WTC11 (cell line): ENCODE measurements around the gene CSNK1G3. TPM values are rescaled to one million over a fixed set of nuclear protein-coding genes. Genes with fewer than 3 reads are reported as not detected.

Experiments
- ATAC-seq: fragments of 200-7000 bp; cut with Tn5 transposase; 2 replicates; pipeline ENCODE4 v1.10.0; 2021; ENCODE audit warnings: mild to moderate bottlenecking, moderate library complexity
- CTCF ChIA-PET: fragments of 300-600 bp; sonication (Branson Sonifier 250); formaldehyde crosslinking; loops from one replicate; lab custom pipeline; 2021; ENCODE audit warnings: antibody characterized with exemption; lab: Charles Lee
- POLR2A ChIA-PET: fragments of 350-600 bp; sonication (Branson Sonifier 250); formaldehyde crosslinking; loops from one replicate; lab custom pipeline; 2021; ENCODE audit warnings: antibody characterized with exemption; lab: Charles Lee
- DNase-seq: peaks from one replicate; pipeline ENCODE4 v3.0.0; 2021; ENCODE audit warnings: low spot score
- H3K27ac Mint-ChIP-seq: 2 replicates; pipeline ENCODE4 v1.8.0; 2021; ENCODE audit warnings: mixed read lengths
- H3K27me3 Mint-ChIP-seq: 2 replicates; pipeline ENCODE4 v1.8.0; 2021; ENCODE audit warnings: low read depth, mild to moderate bottlenecking, moderate library complexity, mixed read lengths
- H3K36me3 Mint-ChIP-seq: 2 replicates; pipeline ENCODE4 v1.8.0; 2021; ENCODE audit warnings: mixed read lengths
- H3K4me1 Mint-ChIP-seq: 2 replicates; pipeline ENCODE4 v1.8.0; 2022; ENCODE audit warnings: mixed read lengths
- H3K4me3 Mint-ChIP-seq: 2 replicates; pipeline ENCODE4 v1.8.0; 2021; ENCODE audit warnings: mild to moderate bottlenecking, moderate library complexity, mixed read lengths
- H3K9me3 Mint-ChIP-seq: 2 replicates; pipeline ENCODE4 v1.8.0; 2021; ENCODE audit warnings: mixed read lengths
- CBFB ChIP-seq: sonication (generic); formaldehyde crosslinking; IDR thresholded peaks from 2 replicates; pipeline ENCODE4 v1.8.1; 2022; ENCODE audit warnings: mild to moderate bottlenecking, low read depth, missing genetic modification reagents
- EMX1 ChIP-seq: fragments of 250-450 bp; sonication (Bioruptor Pico); IDR thresholded peaks from 2 replicates; pipeline ENCODE4 v1.8.0; 2021; ENCODE audit warnings: mild to moderate bottlenecking
- ESRRA ChIP-seq: sonication (generic); formaldehyde crosslinking; IDR thresholded peaks from 2 replicates; pipeline ENCODE4 v1.8.1; 2022; ENCODE audit warnings: mild to moderate bottlenecking, missing genetic modification reagents, borderline replicate concordance
- GABPB1 ChIP-seq: sonication (generic); formaldehyde crosslinking; IDR thresholded peaks from 2 replicates; pipeline ENCODE4 v1.8.1; 2023; ENCODE audit warnings: mild to moderate bottlenecking, missing genetic modification reagents
- GRHL2 ChIP-seq: fragments of 250-450 bp; sonication (Bioruptor Pico); IDR thresholded peaks from 2 replicates; pipeline ENCODE4 v1.8.0; 2022; ENCODE audit warnings: mild to moderate bottlenecking, moderate library complexity; ENCODE audit not compliant: insufficient replicate concordance, severe bottlenecking
- MYBL2 ChIP-seq: sonication (generic); formaldehyde crosslinking; IDR thresholded peaks from 2 replicates; pipeline ENCODE4 v1.8.1; 2023; ENCODE audit warnings: mild to moderate bottlenecking, moderate library complexity, missing genetic modification reagents
- OVOL2 ChIP-seq: fragments of 250-450 bp; sonication (Bioruptor Pico); IDR thresholded peaks from 2 replicates; pipeline ENCODE4 v1.9.0; 2021; ENCODE audit warnings: mild to moderate bottlenecking, borderline replicate concordance
- RORB ChIP-seq: fragments of 250-450 bp; sonication (Bioruptor Pico); IDR thresholded peaks from 2 replicates; pipeline ENCODE4 v1.9.0; 2021; ENCODE audit warnings: mild to moderate bottlenecking
- SP1 ChIP-seq: sonication (generic); formaldehyde crosslinking; conservative IDR thresholded peaks from 2 replicates; pipeline ENCODE4 v1.8.1; 2022; ENCODE audit warnings: missing genetic modification reagents
- TEAD4 ChIP-seq: sonication (generic); formaldehyde crosslinking; IDR thresholded peaks from 2 replicates; pipeline ENCODE4 v1.8.0; 2022; ENCODE audit warnings: mild to moderate bottlenecking, missing genetic modification reagents
- ZNF138 ChIP-seq: sonication (generic); formaldehyde crosslinking; conservative IDR thresholded peaks from 2 replicates; pipeline ENCODE4 v1.8.1; 2022; ENCODE audit warnings: mild to moderate bottlenecking, moderate library complexity, missing genetic modification reagents
- ZNF232 ChIP-seq: sonication (generic); formaldehyde crosslinking; IDR thresholded peaks from 2 replicates; pipeline ENCODE4 v1.8.0; 2022; ENCODE audit warnings: mild to moderate bottlenecking, missing genetic modification reagents
- ZNF416 ChIP-seq: fragments of 250-450 bp; sonication (Bioruptor Pico); IDR thresholded peaks from 2 replicates; pipeline ENCODE4 v1.9.0; 2021; ENCODE audit warnings: mild to moderate bottlenecking, inconsistent platforms
- ZNF423 ChIP-seq: fragments of 250-450 bp; sonication (Bioruptor Pico); IDR thresholded peaks from 2 replicates; pipeline ENCODE4 v2.1.2; 2022; ENCODE audit warnings: mild to moderate bottlenecking, moderate library complexity
- ZNF671 ChIP-seq: fragments of 250-450 bp; sonication (Bioruptor Pico); IDR thresholded peaks from 2 replicates; pipeline ENCODE4 v1.8.0; 2021; ENCODE audit warnings: mild to moderate bottlenecking
- total RNA-seq: library from RNA; stranded (reverse); gene quantifications from 3 replicates; pipeline ENCODE4 v1.2.3, GENCODE V29; 2021
- TF ChIP-seq, protein P1 (sequence below): fragments of 250-450 bp; sonication (Bioruptor Pico); IDR thresholded peaks from 2 replicates; pipeline ENCODE4 v1.9.0; 2021; ENCODE audit warnings: moderate library complexity, mild to moderate bottlenecking, inconsistent platforms, borderline replicate concordance
- TF ChIP-seq, protein P2 (sequence below): sonication (generic); formaldehyde crosslinking; IDR thresholded peaks from 2 replicates; pipeline ENCODE4 v1.8.0; 2022; ENCODE audit warnings: mild to moderate bottlenecking, missing genetic modification reagents
- TF ChIP-seq, protein P3 (sequence below): sonication (generic); formaldehyde crosslinking; IDR thresholded peaks from 2 replicates; pipeline ENCODE4 v1.8.0; 2022; ENCODE audit warnings: mild to moderate bottlenecking, missing genetic modification reagents
- TF ChIP-seq, protein P4 (sequence below): sonication (generic); formaldehyde crosslinking; IDR thresholded peaks from 2 replicates; pipeline ENCODE4 v1.8.0; 2022; ENCODE audit warnings: mild to moderate bottlenecking, missing genetic modification reagents
- TF ChIP-seq, protein P5 (sequence below): fragments of 250-450 bp; sonication (Bioruptor Pico); IDR thresholded peaks from 2 replicates; pipeline ENCODE4 v1.9.0; 2021; ENCODE audit warnings: mild to moderate bottlenecking
- TF ChIP-seq, protein P6 (sequence below): fragments of 250-450 bp; sonication (Bioruptor Pico); IDR thresholded peaks from 2 replicates; pipeline ENCODE4 v1.9.0; 2021; ENCODE audit warnings: mild to moderate bottlenecking, borderline replicate concordance
- TF ChIP-seq, protein P7 (sequence below): fragments of 250-450 bp; sonication (Bioruptor Pico); conservative IDR thresholded peaks from 2 replicates; pipeline ENCODE4 v1.9.0; 2021; ENCODE audit warnings: mild to moderate bottlenecking

The CSNK1G3 gene
- total RNA-seq, 1 experiment from 2014 or later = 51.2 TPM

DNA sequence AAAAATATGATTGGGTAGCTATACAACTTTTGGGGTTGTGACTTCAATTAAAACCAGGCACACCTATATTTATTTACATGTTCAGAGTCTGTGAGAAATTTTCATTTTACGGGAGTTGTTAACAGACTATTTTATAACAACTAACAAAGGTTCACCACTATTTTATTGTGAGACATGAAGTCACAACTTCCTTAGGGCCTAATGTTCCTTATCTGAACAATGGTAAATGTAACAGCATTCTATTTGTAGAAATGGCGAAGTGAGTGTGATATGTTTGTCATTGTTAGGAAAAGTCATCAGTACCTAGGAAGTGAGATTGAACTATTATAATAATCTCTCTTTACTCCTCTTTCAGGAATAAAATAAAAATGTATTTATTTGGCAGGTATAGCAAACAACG, 67.4 kb downstream of the CSNK1G3 start:
- ChIA-PET CTCF (no interaction called here), POLR2A (no interaction called here)
- Mint-ChIP-seq H3K27me3 (no peaks in the 10 kb centered on the region), H3K4me1 (peaks cover 23% of the 10 kb centered on the region), H3K4me3 (no peak overlapping the region), H3K9me3 (peaks cover 8% of the 10 kb centered on the region), H3K27ac (no peak overlapping the region), H3K36me3 (peaks cover 27% of the 10 kb centered on the region)
- DNase-seq (no peak), ATAC-seq (no peak)
- TF ChIP-seq ZNF671 (CRISPR knock-in tag) = no peak
- TF ChIP-seq RORB (CRISPR knock-in tag) = no peak
- TF ChIP-seq, protein P1, sequence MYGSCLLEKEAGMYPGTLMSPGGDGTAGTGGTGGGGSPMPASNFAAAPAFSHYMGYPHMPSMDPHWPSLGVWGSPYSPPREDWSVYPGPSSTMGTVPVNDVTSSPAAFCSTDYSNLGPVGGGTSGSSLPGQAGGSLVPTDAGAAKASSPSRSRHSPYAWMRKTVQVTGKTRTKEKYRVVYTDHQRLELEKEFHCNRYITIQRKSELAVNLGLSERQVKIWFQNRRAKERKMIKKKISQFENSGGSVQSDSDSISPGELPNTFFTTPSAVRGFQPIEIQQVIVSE (CRISPR knock-in tag) = no peak
- no peak for TF ChIP-seq SP1 (CRISPR knock-in tag)
- no peak for TF ChIP-seq ZNF138 (CRISPR knock-in tag)
- TF ChIP-seq ZNF423 (CRISPR knock-in tag) = no peak
- no peak for TF ChIP-seq CBFB
- TF ChIP-seq GABPB1 (CRISPR knock-in tag) = no peak
- no peak for TF ChIP-seq ZNF232 (CRISPR knock-in tag)
- TF ChIP-seq, protein P2, sequence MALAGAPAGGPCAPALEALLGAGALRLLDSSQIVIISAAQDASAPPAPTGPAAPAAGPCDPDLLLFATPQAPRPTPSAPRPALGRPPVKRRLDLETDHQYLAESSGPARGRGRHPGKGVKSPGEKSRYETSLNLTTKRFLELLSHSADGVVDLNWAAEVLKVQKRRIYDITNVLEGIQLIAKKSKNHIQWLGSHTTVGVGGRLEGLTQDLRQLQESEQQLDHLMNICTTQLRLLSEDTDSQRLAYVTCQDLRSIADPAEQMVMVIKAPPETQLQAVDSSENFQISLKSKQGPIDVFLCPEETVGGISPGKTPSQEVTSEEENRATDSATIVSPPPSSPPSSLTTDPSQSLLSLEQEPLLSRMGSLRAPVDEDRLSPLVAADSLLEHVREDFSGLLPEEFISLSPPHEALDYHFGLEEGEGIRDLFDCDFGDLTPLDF (CRISPR knock-in tag) = no peak
- TF ChIP-seq, protein P3, sequence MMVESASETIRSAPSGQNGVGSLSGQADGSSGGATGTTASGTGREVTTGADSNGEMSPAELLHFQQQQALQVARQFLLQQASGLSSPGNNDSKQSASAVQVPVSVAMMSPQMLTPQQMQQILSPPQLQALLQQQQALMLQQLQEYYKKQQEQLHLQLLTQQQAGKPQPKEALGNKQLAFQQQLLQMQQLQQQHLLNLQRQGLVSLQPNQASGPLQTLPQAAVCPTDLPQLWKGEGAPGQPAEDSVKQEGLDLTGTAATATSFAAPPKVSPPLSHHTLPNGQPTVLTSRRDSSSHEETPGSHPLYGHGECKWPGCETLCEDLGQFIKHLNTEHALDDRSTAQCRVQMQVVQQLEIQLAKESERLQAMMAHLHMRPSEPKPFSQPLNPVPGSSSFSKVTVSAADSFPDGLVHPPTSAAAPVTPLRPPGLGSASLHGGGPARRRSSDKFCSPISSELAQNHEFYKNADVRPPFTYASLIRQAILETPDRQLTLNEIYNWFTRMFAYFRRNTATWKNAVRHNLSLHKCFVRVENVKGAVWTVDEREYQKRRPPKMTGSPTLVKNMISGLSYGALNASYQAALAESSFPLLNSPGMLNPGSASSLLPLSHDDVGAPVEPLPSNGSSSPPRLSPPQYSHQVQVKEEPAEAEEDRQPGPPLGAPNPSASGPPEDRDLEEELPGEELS (CRISPR knock-in tag) = no peak
- TF ChIP-seq, protein P4, sequence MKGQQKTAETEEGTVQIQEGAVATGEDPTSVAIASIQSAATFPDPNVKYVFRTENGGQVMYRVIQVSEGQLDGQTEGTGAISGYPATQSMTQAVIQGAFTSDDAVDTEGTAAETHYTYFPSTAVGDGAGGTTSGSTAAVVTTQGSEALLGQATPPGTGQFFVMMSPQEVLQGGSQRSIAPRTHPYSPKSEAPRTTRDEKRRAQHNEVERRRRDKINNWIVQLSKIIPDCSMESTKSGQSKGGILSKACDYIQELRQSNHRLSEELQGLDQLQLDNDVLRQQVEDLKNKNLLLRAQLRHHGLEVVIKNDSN (CRISPR knock-in tag) = no peak
- TF ChIP-seq, protein P5, sequence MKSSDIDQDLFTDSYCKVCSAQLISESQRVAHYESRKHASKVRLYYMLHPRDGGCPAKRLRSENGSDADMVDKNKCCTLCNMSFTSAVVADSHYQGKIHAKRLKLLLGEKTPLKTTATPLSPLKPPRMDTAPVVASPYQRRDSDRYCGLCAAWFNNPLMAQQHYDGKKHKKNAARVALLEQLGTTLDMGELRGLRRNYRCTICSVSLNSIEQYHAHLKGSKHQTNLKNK (CRISPR knock-in tag) = no peak
- TF ChIP-seq GRHL2 (CRISPR knock-in tag) = no peak

DNA sequence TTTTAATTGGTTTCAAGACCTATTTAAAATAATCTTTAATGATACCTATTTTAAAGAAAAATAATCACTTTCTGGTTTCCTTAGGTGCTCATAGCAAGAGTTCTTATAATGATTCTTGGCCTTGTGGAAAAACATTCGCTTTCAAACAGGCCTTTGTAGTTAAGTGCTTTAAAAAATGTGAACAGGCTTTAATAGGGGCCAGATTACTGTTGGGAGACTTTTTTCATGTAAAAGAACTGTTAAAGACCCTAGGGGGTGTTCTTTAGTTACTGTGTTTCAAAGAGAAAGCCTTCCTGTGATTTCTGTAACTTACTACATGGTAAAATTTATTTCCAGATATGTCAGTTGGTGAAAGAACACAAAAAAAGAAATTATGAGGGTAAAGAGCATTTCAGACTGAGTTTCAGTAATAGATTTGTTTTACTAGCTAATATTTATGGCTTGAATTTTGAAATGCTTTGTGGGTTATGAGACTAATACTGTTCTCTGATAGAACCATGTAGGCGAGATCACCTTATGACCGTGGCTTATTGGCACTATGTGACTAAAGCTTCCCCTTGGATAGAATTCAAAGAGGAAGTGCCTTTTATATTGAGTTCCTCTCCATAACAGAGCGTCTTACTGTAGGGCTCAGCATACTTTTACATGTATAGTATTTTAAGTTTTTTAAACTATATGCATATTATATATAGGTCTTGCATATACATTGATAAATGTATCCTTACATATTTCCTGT, 70.7 kb downstream of the CSNK1G3 start:
- TF ChIP-seq TEAD4 (CRISPR knock-in tag) (no peak), MYBL2 (CRISPR knock-in tag) (no peak), ESRRA (no peak)
- no peak overlapping the region for H3K27ac Mint-ChIP-seq
- H3K36me3 Mint-ChIP-seq = peaks cover 32% of the 10 kb centered on the region
- CTCF ChIA-PET = interaction anchor here (0.8 kb wide), 1 partner anchor 11 kb away, joined by 6 read pairs; no protein-coding TSS in a partner anchor
- ATAC-seq (peak; percentile 91), DNase-seq (no peak)
- no peaks in the 10 kb centered on the region for H3K27me3 Mint-ChIP-seq
- H3K4me3 Mint-ChIP-seq = peak overlapping the region; percentile 39
- peaks cover 36% of the 10 kb centered on the region for H3K4me1 Mint-ChIP-seq
- POLR2A ChIA-PET = no interaction called here
- peaks cover 12% of the 10 kb centered on the region for H3K9me3 Mint-ChIP-seq

DNA sequence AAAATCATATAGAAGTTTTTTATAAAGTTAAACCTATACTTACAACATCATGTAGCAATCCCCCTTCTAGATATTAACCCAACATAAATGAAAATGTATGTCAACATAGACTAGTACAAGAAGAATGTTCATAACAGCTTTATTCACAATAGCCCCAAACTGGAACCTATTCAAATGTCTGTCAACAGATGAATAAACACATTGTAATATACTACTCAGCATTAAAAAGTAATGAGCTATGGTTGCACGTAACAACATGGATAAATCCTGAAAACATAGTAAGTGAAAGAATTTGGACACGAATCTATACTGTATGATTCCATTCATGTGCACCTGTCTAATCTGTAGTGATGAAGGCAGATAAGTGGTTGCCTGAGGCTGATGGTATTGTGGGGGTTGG, 73.9 kb downstream of the CSNK1G3 start:
- H3K27ac Mint-ChIP-seq = no peak overlapping the region
- ChIA-PET CTCF (no interaction called here), POLR2A (no interaction called here)
- peaks cover 8% of the 10 kb centered on the region for H3K9me3 Mint-ChIP-seq
- H3K27me3 Mint-ChIP-seq = no peaks in the 10 kb centered on the region
- peaks cover 23% of the 10 kb centered on the region for H3K36me3 Mint-ChIP-seq
- DNase-seq (no peak), ATAC-seq (no peak)
- H3K4me1 Mint-ChIP-seq = peaks cover 31% of the 10 kb centered on the region
- no peak overlapping the region for H3K4me3 Mint-ChIP-seq
- no peak for TF ChIP-seq ZNF416 (CRISPR knock-in tag)
- TF ChIP-seq, protein P6, sequence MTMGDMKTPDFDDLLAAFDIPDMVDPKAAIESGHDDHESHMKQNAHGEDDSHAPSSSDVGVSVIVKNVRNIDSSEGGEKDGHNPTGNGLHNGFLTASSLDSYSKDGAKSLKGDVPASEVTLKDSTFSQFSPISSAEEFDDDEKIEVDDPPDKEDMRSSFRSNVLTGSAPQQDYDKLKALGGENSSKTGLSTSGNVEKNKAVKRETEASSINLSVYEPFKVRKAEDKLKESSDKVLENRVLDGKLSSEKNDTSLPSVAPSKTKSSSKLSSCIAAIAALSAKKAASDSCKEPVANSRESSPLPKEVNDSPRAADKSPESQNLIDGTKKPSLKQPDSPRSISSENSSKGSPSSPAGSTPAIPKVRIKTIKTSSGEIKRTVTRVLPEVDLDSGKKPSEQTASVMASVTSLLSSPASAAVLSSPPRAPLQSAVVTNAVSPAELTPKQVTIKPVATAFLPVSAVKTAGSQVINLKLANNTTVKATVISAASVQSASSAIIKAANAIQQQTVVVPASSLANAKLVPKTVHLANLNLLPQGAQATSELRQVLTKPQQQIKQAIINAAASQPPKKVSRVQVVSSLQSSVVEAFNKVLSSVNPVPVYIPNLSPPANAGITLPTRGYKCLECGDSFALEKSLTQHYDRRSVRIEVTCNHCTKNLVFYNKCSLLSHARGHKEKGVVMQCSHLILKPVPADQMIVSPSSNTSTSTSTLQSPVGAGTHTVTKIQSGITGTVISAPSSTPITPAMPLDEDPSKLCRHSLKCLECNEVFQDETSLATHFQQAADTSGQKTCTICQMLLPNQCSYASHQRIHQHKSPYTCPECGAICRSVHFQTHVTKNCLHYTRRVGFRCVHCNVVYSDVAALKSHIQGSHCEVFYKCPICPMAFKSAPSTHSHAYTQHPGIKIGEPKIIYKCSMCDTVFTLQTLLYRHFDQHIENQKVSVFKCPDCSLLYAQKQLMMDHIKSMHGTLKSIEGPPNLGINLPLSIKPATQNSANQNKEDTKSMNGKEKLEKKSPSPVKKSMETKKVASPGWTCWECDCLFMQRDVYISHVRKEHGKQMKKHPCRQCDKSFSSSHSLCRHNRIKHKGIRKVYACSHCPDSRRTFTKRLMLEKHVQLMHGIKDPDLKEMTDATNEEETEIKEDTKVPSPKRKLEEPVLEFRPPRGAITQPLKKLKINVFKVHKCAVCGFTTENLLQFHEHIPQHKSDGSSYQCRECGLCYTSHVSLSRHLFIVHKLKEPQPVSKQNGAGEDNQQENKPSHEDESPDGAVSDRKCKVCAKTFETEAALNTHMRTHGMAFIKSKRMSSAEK = no peak
- no peak for TF ChIP-seq EMX1
- TF ChIP-seq, protein P7, sequence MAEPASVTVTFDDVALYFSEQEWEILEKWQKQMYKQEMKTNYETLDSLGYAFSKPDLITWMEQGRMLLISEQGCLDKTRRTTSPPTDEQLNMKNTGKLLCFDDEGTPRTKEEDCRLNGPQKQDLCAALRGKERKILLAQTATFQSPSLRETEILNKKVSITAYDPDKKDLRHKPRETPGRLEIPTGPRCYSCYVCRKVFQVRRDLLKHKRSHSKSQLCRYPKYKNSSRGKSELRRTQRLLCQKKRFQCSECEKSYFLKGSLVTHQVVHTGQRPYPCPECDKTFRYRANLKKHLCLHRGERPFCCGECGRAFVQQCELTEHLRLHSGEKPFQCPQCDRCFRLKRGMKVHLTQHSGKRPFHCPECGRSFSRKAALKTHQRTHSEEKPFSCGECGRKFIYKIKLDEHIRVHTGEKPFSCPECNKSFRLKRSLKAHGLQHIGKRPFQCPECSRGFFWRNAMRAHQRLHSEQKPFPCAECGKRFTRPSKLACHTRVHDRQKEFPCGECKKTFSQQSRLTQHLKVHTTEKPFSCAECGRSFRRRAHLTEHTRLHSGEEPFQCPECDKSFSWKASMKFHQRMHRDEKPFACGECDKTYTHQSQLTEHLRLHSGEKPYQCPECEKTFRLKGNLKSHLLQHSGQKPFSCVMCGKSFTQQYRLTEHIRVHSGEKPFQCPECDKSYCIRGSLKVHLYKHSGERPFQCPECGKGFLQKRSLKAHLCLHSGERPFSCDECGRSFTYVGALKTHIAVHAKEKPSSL (CRISPR knock-in tag) = no peak
- TF ChIP-seq SP1 (CRISPR knock-in tag) = no peak
- no peak for TF ChIP-seq OVOL2 (CRISPR knock-in tag)
